ENCODE data around the gene IGLL5. TPM values are rescaled to one million over a fixed set of nuclear protein-coding genes. Genes with fewer than 3 reads are reported as not detected.

Gene IGLL5
- total RNA-seq, 4 donors from 2014 or later: 0.90 to 7.4 (median 2.7) TPM; not detected in 1

- no peak overlapping the region for H3K27ac ChIP-seq
- intact Hi-C loops (cut with DNase I; ENCODE audit: low total_unique reads): no loop called here
- H3K9me3 ChIP-seq: no peaks in the 10 kb centered on the region
- TF ChIP-seq POLR2A (IDR thresholded peaks at IDR 0.05): no peak
- no peak for TF ChIP-seq CTCF (IDR thresholded peaks at IDR 0.05)
- no peak for DNase-seq
- no peak overlapping the region for H3K4me3 ChIP-seq
- H3K4me1 ChIP-seq: no peaks in the 10 kb centered on the region
- no peaks in the 10 kb centered on the region for H3K36me3 ChIP-seq
- H3K27me3 ChIP-seq: no peaks in the 10 kb centered on the region
Measured at GRCh38 chr22:22936180-22936914, 48.7 kb downstream of the IGLL5 start.

- H3K36me3 ChIP-seq: no peaks in the 10 kb centered on the region
- no peaks in the 10 kb centered on the region for H3K9me3 ChIP-seq
- DNase-seq: no peak
- intact Hi-C loops (cut with DNase I; ENCODE audit: low total_unique reads): no loop called here
- TF ChIP-seq POLR2A (IDR thresholded peaks at IDR 0.05) (no peak), CTCF (IDR thresholded peaks at IDR 0.05) (no peak)
- H3K4me3 ChIP-seq: no peak overlapping the region
- no peak overlapping the region for H3K27ac ChIP-seq
- H3K4me1 ChIP-seq: no peaks in the 10 kb centered on the region
- H3K27me3 ChIP-seq: no peaks in the 10 kb centered on the region
Measured at GRCh38 chr22:22936915-22937656, 49.5 kb downstream of the IGLL5 start.

DNA sequence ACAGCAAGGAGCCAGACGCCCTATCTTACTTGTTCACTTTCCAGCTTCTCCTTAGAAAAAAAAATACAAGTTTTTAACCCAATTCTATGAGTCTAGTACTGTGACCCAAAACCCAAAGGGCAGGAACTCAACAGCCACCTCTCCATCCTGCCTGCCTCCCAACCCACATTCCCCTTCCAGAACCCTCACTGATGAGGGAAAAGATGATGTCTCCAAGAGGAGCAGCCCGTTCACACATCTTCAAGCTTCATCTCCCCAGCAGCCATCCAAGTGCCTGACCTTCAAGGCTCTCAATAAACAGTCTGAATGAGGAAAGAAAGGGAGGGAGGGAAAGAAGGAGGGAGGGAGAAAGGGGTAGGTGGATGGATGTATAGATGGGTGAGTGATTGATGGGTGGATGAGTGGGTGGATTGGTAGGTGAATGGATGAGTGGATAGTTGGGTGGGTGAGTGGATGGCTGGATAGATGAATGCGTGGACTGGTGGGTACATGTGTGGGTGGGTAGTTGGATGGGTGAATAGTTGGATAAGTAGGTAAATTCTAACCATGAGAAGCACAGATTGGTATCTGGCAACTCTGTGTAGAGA, 50.4 kb downstream of the IGLL5 start:
- Histone ChIP-seq H3K27ac (no peak overlapping the region), H3K4me1 (no peaks in the 10 kb centered on the region), H3K9me3 (no peaks in the 10 kb centered on the region), H3K27me3 (no peaks in the 10 kb centered on the region), H3K36me3 (no peaks in the 10 kb centered on the region), H3K4me3 (no peak overlapping the region)
- intact Hi-C loops (cut with DNase I; ENCODE audit: low total_unique reads): no loop called here
- DNase-seq: no peak
- TF ChIP-seq CTCF (IDR thresholded peaks at IDR 0.05) (no peak), POLR2A (IDR thresholded peaks at IDR 0.05) (no peak)

- DNase-seq: no peak
- TF ChIP-seq POLR2A (IDR thresholded peaks at IDR 0.05) (no peak), CTCF (IDR thresholded peaks at IDR 0.05) (no peak)
- no peaks in the 10 kb centered on the region for H3K27me3 ChIP-seq
- H3K27ac ChIP-seq: no peak overlapping the region
- no peaks in the 10 kb centered on the region for H3K9me3 ChIP-seq
- H3K4me3 ChIP-seq: no peak overlapping the region
- intact Hi-C loops (cut with DNase I; ENCODE audit: low total_unique reads): no loop called here
- no peaks in the 10 kb centered on the region for H3K4me1 ChIP-seq
- H3K36me3 ChIP-seq: no peaks in the 10 kb centered on the region
Measured at GRCh38 chr22:22938672-22939587, 51.3 kb downstream of the IGLL5 start.

Measured in uterus (tissue), 4 donors.